HEK293T (cell line): ENCODE results near the gene ERCC3.

Experiments used
- CTCF ChIA-PET: fragments of 350-600 bp; formaldehyde crosslinking; extraction: SDS; loops from one replicate; lab custom pipeline; 2021; ENCODE audit warnings: antibody characterized with exemption, inconsistent platforms; lab: Yijun Ruan, JAX
- POLR2A ChIA-PET: fragments of 350-600 bp; formaldehyde crosslinking; extraction: SDS; loops from one replicate; lab custom pipeline; 2020; ENCODE audit warnings: antibody characterized with exemption, inconsistent platforms; lab: Yijun Ruan, JAX
- DNase-seq: peaks from one replicate; pipeline ENCODE4 v3.0.0; 2012; ENCODE audit warnings: mixed read lengths; ENCODE audit errors: extremely low spot score
- ARNT ChIP-seq: fragments of 450-650 bp; IDR thresholded peaks from 2 replicates; pipeline ENCODE4 v1.6.1; 2017; ENCODE audit warnings: mild to moderate bottlenecking
- BHLHE40 ChIP-seq: fragments of 450-650 bp; IDR thresholded peaks from 2 replicates; pipeline ENCODE4 v1.6.1; 2016; ENCODE audit warnings: mild to moderate bottlenecking, moderate library complexity, borderline replicate concordance
- CTBP1 ChIP-seq: fragments of 450-650 bp; IDR thresholded peaks from 2 replicates; pipeline ENCODE4 v1.6.1; 2016; ENCODE audit warnings: borderline replicate concordance
- ELF4 ChIP-seq: fragments of 450-650 bp; IDR thresholded peaks from 2 replicates; pipeline ENCODE4 v1.6.1; 2017; ENCODE audit warnings: antibody characterized with exemption
- FOXA1 ChIP-seq: fragments of 450-650 bp; IDR thresholded peaks from 2 replicates; pipeline ENCODE4 v1.6.1; 2016; ENCODE audit warnings: mild to moderate bottlenecking
- FOXK2 ChIP-seq: fragments of 450-650 bp; IDR thresholded peaks from 2 replicates; pipeline ENCODE4 v1.6.1; 2016; ENCODE audit warnings: mild to moderate bottlenecking
- FOXM1 ChIP-seq: fragments of 450-650 bp; IDR thresholded peaks from 2 replicates; pipeline ENCODE4 v1.6.1; 2017; ENCODE audit warnings: mild to moderate bottlenecking, borderline replicate concordance
- HDGF ChIP-seq: fragments of 450-650 bp; IDR thresholded peaks from 2 replicates; pipeline ENCODE4 v1.6.1; 2017; ENCODE audit warnings: antibody characterized with exemption, borderline replicate concordance
- L3MBTL2 ChIP-seq: fragments of 450-650 bp; conservative IDR thresholded peaks from 2 replicates; pipeline ENCODE4 v1.6.1; 2016; ENCODE audit warnings: mild to moderate bottlenecking
- LEF1 ChIP-seq: fragments of 450-650 bp; IDR thresholded peaks from 2 replicates; pipeline ENCODE4 v1.6.1; 2017; ENCODE audit warnings: mild to moderate bottlenecking, borderline replicate concordance
- NFRKB ChIP-seq: fragments of 450-650 bp; IDR thresholded peaks from 2 replicates; pipeline ENCODE4 v1.6.1; 2016; ENCODE audit warnings: mild to moderate bottlenecking, moderate library complexity
- PKNOX1 ChIP-seq: fragments of 450-650 bp; IDR thresholded peaks from 2 replicates; pipeline ENCODE4 v1.6.1; 2016
- SP1 ChIP-seq: fragments of 450-650 bp; IDR thresholded peaks from 2 replicates; pipeline ENCODE4 v1.6.1; 2017
- SUZ12 ChIP-seq: fragments of 450-650 bp; IDR thresholded peaks from 2 replicates; pipeline ENCODE4 v1.6.1; 2016; ENCODE audit warnings: mild to moderate bottlenecking
- TARDBP ChIP-seq: fragments of 450-650 bp; IDR thresholded peaks from 2 replicates; pipeline ENCODE4 v1.6.1; 2016
- ZNF384 ChIP-seq: fragments of 450-650 bp; IDR thresholded peaks from 2 replicates; pipeline ENCODE4 v1.6.1; 2016

ERCC3 gene

GRCh38 chr2:127314193-127314988, 20.4 kb upstream of the ERCC3 start:
- TF ChIP-seq ELF4: no peak
- no peak for TF ChIP-seq BHLHE40
- TF ChIP-seq PKNOX1: no peak
- no peak for TF ChIP-seq HDGF
- TF ChIP-seq CTBP1: no peak
- no peak for TF ChIP-seq FOXK2
- TF ChIP-seq L3MBTL2: no peak
- TF ChIP-seq SP1: no peak
- TF ChIP-seq ZNF384: no peak
- no peak for TF ChIP-seq FOXM1
- TF ChIP-seq LEF1: no peak
- no peak for TF ChIP-seq FOXA1
- no peak for TF ChIP-seq TARDBP
- TF ChIP-seq NFRKB: no peak
- TF ChIP-seq SUZ12: no peak
- no peak for TF ChIP-seq ARNT
- DNase-seq: no peak
- CTCF ChIA-PET: no interaction called here
- POLR2A ChIA-PET: interaction anchor here (1.9 kb wide), 1 partner anchor 20 kb away, joined by 7 read pairs; the partner anchor contains the start of gene ERCC3

DNA sequence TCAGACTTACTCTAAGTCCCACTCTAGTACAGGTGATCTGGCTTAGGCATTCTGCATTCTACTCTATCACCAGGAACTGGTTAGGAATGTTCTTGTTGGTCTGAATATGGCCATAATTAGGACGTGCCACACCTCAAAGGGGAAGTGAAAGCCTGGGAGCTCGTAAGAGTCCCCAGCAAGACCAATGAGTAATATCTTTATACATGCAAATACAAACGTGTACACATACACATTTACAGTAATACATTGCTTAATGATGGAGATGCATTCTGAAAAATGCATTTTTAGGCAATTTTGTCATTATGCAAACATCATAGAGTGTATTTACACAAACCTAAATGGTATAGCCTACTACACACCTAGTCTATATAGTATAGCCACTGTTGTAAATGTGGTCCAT, 19.5 kb upstream of the ERCC3 start:
- ChIA-PET POLR2A (interaction anchor here (1.9 kb wide), 1 partner anchor 19 kb away, joined by 7 read pairs; the partner anchor contains the start of gene ERCC3), CTCF (interaction anchor here (0.8 to 1.0 kb wide), 2 partner anchors 11 to 58 kb away, joined by 3 read pairs; no protein-coding TSS in a partner anchor)
- TF ChIP-seq SP1 (no peak), L3MBTL2 (no peak), CTBP1 (no peak), ELF4 (no peak), TARDBP (no peak), FOXA1 (no peak), BHLHE40 (no peak), ARNT (no peak), SUZ12 (no peak), LEF1 (no peak), NFRKB (no peak), FOXK2 (no peak), FOXM1 (no peak), ZNF384 (no peak), HDGF (no peak), PKNOX1 (no peak)
- DNase-seq: no peak

DNA sequence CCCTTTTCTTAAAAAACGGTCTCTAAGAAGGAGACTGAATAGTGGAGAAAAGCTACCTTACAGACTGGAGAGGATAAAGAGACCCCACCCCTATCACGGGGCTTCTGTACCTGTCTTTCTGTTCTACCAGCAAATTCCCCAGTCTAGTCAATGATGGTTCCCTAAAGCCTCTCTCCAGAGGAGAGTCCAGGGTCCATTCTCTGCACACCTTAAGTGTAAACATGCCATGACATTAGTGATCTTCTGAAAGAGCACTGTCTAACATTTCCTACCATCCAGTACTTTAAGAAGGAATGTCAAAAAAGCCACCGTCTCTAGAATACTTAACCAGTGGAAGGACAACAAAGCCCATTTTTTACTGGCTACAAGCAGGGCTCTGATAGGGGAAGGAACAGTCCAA, 17.0 kb upstream of the ERCC3 start:
- TF ChIP-seq L3MBTL2 (no peak), FOXK2 (no peak), PKNOX1 (no peak), BHLHE40 (no peak), FOXA1 (no peak), ARNT (no peak), LEF1 (no peak), SUZ12 (no peak)
- CTCF ChIA-PET: no interaction called here
- POLR2A ChIA-PET: interaction anchor here (2.4 kb wide), 1 partner anchor 17 kb away, joined by 6 read pairs; the partner anchor contains the start of gene ERCC3
- no peak for DNase-seq

DNA sequence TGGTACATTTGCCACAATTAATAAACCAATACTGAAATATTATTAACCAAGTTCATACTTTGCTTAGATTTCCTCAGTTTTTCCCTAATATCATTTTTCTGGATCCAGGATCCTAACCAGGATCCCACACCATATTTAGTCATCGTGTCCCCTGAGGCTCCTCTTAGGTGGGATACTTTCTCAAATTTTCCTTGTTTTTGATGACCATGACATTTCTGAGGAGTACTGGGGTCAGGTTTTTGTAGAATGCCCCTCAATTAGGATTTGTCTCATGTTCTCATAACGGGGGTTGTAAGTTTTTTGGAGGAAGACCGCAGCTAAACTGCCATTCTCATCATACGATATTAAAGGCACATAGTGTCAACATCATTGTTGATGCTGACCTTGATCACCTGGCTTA, 15.5 kb upstream of the ERCC3 start:
- ChIA-PET CTCF (no interaction called here), POLR2A (interaction anchor here (1.4 kb wide), 1 partner anchor 16 kb away, joined by 7 read pairs; the partner anchor contains the start of gene ERCC3)
- TF ChIP-seq CTBP1 (no peak), FOXA1 (no peak), ELF4 (no peak), SUZ12 (no peak), PKNOX1 (no peak), ZNF384 (no peak), FOXM1 (no peak), TARDBP (no peak)
- no peak for DNase-seq

DNA sequence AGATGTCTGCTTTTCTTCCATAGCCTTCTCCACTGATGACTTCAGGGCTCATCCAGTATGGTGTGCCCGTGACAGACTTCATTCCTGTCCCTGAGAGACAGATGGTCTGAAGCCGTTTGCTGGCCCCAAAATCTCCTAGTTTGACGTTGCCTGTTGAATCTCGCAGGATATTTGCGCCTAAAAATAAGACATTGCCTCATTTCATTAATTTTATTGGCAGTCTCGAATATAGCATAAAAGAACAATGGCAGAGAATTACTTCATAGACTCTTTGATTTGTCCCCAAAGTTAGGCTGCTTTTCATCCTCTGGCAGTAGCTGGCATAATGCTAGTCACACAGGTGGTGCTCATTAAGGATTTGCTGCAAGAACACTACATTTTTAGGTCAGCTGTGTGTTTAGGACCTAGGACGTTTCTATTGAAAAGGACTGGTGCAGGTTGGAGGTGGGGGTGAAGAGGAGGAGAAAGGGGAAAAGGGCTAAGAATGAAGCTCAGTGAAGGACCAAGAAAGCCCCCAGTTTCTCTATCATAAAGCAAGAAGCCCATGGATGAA, 14.7 kb upstream of the ERCC3 start:
- TF ChIP-seq HDGF: no peak
- no peak for TF ChIP-seq SUZ12
- TF ChIP-seq ZNF384: no peak
- no peak for TF ChIP-seq PKNOX1
- TF ChIP-seq NFRKB: no peak
- no peak for TF ChIP-seq FOXM1
- no peak for TF ChIP-seq BHLHE40
- no peak for TF ChIP-seq L3MBTL2
- no peak for TF ChIP-seq FOXA1
- no peak for TF ChIP-seq TARDBP
- TF ChIP-seq FOXK2: no peak
- TF ChIP-seq ELF4: no peak
- CTCF ChIA-PET: no interaction called here
- POLR2A ChIA-PET: interaction anchor here (1.4 kb wide), 1 partner anchor 15 kb away, joined by 7 read pairs; the partner anchor contains the start of gene ERCC3
- DNase-seq: no peak
